ENCODE results near the gene YPEL3.
A peak's percentile ranks its signal among the peaks of the same experiment; 100 is the strongest.
"Not testable (repeated sequence)": the region's sequence is repeated elsewhere in the genome, so short reads cannot be mapped to it uniquely, and the experiment has no call there.

The YPEL3 gene

DNA sequence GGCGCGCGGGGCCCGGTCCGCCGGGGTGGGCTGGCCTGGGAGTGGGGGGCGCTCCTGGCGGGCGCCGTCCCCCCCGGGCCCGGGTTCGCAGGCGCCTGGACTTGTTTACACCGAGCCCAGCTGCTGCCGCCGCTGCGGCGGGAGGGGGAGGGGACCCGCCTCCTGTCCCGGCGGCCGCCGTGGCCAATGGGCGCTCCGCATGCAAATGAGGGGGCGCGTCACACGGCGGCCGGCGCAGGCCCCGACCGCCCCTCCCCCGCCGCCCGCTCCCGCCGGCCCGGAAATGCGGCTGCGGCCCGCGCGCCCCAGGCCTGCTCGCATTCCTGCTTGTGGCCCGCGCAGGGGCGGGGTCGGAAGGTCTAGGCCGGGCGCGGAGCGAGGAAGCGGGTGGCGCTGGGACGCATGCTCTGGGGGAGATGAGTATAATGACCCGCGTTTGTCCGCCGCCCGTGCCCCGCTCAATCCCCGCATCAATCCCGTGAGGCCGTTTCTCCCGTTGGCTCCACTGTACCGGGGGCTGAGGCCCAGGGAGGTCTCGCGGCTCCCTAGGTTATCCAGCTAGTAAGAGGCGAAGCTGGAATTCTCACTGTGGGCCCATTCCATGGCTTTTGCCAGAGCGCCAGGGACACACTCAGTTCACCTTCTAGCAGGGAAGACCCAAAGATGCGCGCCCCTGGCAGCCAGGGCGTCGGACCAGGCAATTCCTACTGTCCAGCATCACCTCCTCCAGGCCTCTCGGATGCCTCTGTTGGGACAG lies at the start of gene YPEL3:
Gene YPEL3, minus strand, starts transcription at position 109 of the 757 bp plus-strand sequence. CDS start 731 bp downstream, outside the sequence.
- in situ Hi-C loops (cut with MboI; ENCODE audit: low pct_unique_long_range_greater_than_20kb, low sequenced_read_pairs), result no loop called here
- peak; percentile 83 for DNase-seq

DNA sequence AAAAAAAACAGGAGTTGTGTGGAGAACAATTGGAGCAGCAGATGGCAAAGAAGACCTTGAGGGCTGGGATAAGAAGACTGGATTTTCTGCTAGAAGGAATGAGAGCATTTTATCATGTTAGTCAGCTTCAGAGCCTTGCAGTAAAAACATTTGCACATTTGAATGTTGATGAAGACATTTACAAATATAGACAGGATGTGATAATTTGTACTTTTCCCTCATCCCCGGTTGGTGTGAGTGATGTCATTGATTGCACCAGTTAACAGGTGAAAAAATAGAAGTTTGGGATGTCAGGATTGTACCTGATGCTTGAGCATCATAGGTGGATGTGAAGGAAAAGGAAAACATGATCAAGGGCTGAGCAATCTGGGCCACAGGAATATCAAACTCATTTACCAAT lies 49.6 kb upstream of the YPEL3 start:
- in situ Hi-C loops (cut with MboI; ENCODE audit: low pct_unique_long_range_greater_than_20kb, low sequenced_read_pairs), result no loop called here
- DNase-seq, result no peak

DNA sequence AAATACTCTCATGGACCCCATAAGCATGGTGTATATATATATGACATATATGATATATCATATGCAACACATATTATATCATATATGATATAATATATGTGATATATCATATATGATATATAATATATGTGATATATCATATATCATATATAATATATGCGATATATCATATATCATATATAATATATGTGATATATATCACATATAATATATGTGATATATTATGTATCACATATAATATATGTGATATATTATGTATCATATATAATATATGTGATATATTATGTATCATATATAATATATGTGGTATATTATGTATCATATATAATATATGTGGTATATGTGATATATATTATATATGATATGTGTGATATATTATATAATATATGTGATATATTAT lies 48.9 kb upstream of the YPEL3 start:
- DNase-seq, result no peak
- in situ Hi-C loops (cut with MboI; ENCODE audit: low pct_unique_long_range_greater_than_20kb, low sequenced_read_pairs), result no loop called here

- no peak for DNase-seq
- in situ Hi-C loops (cut with MboI; ENCODE audit: low pct_unique_long_range_greater_than_20kb, low sequenced_read_pairs), result no loop called here
These were observed 48.0 kb upstream of the YPEL3 start for GRCh38 chr16:30144017-30144416.

GRCh38 chr16:30143347-30143702 lies 47.3 kb upstream of the YPEL3 start:
- DNase-seq, result no peak
- in situ Hi-C loops (cut with MboI; ENCODE audit: low pct_unique_long_range_greater_than_20kb, low sequenced_read_pairs), result no loop called here

GRCh38 chr16:30142672-30143346 lies 46.8 kb upstream of the YPEL3 start:
- DNase-seq, result peak; percentile 63
- in situ Hi-C loops (cut with MboI; ENCODE audit: low pct_unique_long_range_greater_than_20kb, low sequenced_read_pairs), result no loop called here

GRCh38 chr16:30141750-30142149 lies 45.7 kb upstream of the YPEL3 start:
- in situ Hi-C loops (cut with MboI; ENCODE audit: low pct_unique_long_range_greater_than_20kb, low sequenced_read_pairs), result no loop called here
- no peak for DNase-seq

DNA sequence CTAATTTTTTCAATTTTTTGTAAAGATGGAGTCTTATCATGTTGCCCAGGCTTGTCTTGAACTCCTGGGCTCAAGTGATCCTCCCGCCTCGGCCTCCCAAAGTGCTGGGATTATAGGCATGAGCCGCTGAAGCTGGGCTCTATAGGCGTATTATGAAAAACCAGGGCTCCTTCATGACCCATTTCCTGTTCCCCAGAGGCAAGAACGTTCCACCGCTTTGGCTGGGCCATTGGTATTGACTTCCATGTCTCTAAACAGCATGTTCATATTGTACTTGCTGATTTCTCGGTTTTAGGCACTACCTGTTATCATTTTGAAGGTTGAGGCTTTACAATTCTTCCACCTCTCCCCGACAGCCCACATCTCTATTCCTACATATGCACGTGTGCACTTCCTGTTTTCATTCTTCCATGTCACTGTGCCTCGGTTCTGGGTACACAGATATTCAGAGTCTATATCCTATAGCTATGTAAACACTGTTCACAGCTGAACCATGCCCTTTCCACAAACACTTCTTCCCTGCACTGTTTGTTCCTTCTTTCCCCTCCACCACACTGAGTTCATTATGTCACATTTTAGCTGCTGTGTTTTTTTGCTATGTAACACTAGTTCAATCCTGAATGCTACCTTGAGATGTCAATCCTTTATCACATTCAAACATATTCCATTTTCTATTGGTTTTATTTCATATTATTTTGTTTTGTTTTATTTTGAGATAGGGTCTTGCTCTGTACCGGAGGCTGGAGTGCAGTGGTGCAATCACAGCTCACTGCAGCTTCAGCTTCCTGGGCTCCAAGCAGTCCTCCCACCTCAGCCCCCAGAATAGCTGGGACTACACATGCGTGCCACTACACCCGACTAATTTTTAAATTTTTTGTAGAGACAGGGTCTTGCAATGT lies 43.8 kb upstream of the YPEL3 start:
- peak; percentile 46 for DNase-seq
- in situ Hi-C loops (cut with MboI; ENCODE audit: low pct_unique_long_range_greater_than_20kb, low sequenced_read_pairs), result no loop called here

- DNase-seq, result no peak
- in situ Hi-C loops (cut with MboI; ENCODE audit: low pct_unique_long_range_greater_than_20kb, low sequenced_read_pairs), result no loop called here
These were observed 41.9 kb upstream of the YPEL3 start for GRCh38 chr16:30137897-30138296.

GRCh38 chr16:30136971-30137605 lies 41.1 kb upstream of the YPEL3 start:
- in situ Hi-C loops (cut with MboI; ENCODE audit: low pct_unique_long_range_greater_than_20kb, low sequenced_read_pairs), result no loop called here
- DNase-seq, result no peak

DNA sequence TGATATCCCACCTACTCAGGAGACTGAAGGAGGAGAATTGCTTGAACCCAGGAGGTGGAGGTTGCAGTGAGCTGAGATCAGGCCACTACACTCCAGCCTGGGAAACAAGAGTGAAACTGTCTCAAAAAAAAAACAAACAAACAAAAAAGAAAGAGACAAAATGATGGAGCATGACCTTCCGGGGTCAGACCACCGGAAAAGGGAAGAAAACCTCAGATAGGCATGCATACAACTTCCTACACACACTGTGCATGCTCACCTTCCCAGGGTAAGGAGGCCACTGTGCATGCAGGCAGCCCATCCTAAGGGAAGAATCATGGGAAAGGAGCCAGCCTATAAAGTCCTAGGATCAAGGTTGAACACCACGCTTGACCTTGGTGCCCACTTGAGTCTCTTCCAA lies 36.6 kb upstream of the YPEL3 start:
- in situ Hi-C loops (cut with MboI; ENCODE audit: low pct_unique_long_range_greater_than_20kb, low sequenced_read_pairs), result no loop called here
- DNase-seq, result no peak

GRCh38 chr16:30131869-30132475 lies 36.0 kb upstream of the YPEL3 start:
- in situ Hi-C loops (cut with MboI; ENCODE audit: low pct_unique_long_range_greater_than_20kb, low sequenced_read_pairs), result no loop called here
- DNase-seq, result no peak

- in situ Hi-C loops (cut with MboI; ENCODE audit: low pct_unique_long_range_greater_than_20kb, low sequenced_read_pairs), result no loop called here
- DNase-seq, result no peak
These were observed 32.0 kb upstream of the YPEL3 start for GRCh38 chr16:30127993-30128392.

GRCh38 chr16:30125690-30126089 lies 29.7 kb upstream of the YPEL3 start:
- DNase-seq; in situ Hi-C loops (cut with MboI; ENCODE audit: low pct_unique_long_range_greater_than_20kb, low sequenced_read_pairs): not testable (repeated sequence)

DNA sequence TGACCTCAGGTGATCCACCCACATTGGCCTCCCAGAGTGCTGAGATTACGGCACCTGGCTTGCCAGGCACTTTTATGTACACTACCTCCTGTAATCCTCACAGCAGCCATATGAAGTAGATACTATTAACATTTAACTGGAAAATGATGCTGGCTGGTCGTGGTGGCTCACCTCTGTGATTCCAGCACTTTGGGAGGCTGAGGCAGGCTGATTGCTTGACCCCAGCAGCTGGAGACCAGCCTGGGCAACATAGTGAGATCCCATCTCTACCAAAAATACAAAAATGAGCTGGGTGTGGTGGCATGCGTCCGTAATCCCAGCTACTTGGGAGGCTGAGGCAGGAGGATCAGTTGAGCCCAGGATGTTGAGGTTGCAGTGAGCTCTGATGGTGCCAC lies 29.0 kb upstream of the YPEL3 start:
- no peak for DNase-seq
- in situ Hi-C loops (cut with MboI; ENCODE audit: low pct_unique_long_range_greater_than_20kb, low sequenced_read_pairs), result no loop called here

GRCh38 chr16:30122604-30123160 lies 26.7 kb upstream of the YPEL3 start:
- in situ Hi-C loops (cut with MboI; ENCODE audit: low pct_unique_long_range_greater_than_20kb, low sequenced_read_pairs), result no loop called here
- no peak for DNase-seq

DNA sequence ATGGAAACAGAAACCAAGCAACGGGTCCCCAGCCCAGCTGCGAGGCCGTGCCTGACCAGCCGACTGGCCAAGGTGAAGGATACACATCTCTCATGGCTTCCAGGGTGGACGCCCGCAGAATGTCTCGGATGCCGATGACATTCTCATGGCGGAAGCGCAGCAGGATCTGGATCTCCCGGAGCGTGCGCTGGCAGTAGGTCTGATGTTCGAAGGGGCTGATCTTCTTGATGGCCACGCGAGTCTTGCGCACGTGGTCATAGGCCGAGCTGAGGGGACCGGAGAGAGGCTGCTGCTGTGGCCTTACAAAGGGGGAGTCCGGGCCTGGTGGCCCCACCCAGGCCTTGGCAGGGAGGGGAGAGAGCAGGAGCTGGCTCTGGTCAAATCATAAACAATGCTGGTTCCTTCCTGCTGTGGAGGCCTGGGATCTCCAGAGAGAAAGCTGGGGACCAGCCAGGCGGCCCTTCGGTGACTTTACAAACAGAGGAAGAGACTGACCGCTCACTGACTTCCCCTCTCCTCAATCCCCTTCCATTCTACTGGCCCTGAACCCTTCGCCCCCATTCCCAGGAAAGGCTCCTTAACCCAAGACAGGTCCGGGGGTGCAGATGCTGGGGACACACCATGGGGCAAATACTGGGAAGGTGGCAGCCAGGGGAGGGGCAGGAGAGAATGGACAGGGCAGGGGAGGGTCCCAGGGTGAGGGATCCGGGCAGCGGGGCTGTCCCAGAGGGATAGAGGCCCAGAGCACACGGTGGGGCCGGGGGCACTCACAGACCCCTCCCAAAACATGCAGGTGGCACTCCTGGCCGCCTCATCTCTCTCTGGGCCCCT lies 25.9 kb upstream of the YPEL3 start:
- in situ Hi-C loops (cut with MboI; ENCODE audit: low pct_unique_long_range_greater_than_20kb, low sequenced_read_pairs), result no loop called here
- DNase-seq, result no peak
